Activated CD4-positive, alpha-beta T cell treated with anti-CD3 and anti-CD28 coated beads for 24 hours (primary cell): ENCODE measurements around the gene TC2N.
"Not testable (repeated sequence)": the region's sequence is repeated elsewhere in the genome, so short reads cannot be mapped to it uniquely, and the experiment has no call there.

Source experiments
- DNase-seq, 2 donors: peaks; one replicate each; pipeline ENCODE4 v3.0.0-alpha.2; 2020; ENCODE audit warnings: low read depth in 2 of 2

Gene TC2N

GRCh38 chr14:91835197-91835919, 32.0 kb downstream of the TC2N start:
- DNase-seq = peak in 1 of 2 donors; percentile 19

- no peak for DNase-seq
Observed at GRCh38 chr14:91834571-91834970, 32.8 kb downstream of the TC2N start.

GRCh38 chr14:91831337-91831736, 36.0 kb downstream of the TC2N start:
- DNase-seq = no peak

GRCh38 chr14:91830777-91831176, 36.6 kb downstream of the TC2N start:
- DNase-seq = no peak

GRCh38 chr14:91829511-91829910, 37.8 kb downstream of the TC2N start:
- no peak for DNase-seq

- no peak for DNase-seq
Observed at GRCh38 chr14:91827746-91828145, 39.6 kb downstream of the TC2N start.

GRCh38 chr14:91817566-91818325, 49.6 kb downstream of the TC2N start:
- no peak for DNase-seq

GRCh38 chr14:91814317-91814716, 53.0 kb downstream of the TC2N start:
- DNase-seq = no peak

- no peak for DNase-seq
Observed at GRCh38 chr14:91810699-91811098, 56.6 kb downstream of the TC2N start.

GRCh38 chr14:91806716-91807115, 60.6 kb downstream of the TC2N start:
- DNase-seq = no peak

- not testable (repeated sequence) for DNase-seq
Observed at GRCh38 chr14:91806094-91806493, 61.2 kb downstream of the TC2N start.

GRCh38 chr14:91805659-91806058, 61.7 kb downstream of the TC2N start:
- DNase-seq = no peak

GRCh38 chr14:91801358-91801757, 66.0 kb downstream of the TC2N start:
- no peak for DNase-seq

GRCh38 chr14:91796617-91797347, 70.6 kb downstream of the TC2N start:
- DNase-seq = no peak

GRCh38 chr14:91793704-91794103, 73.6 kb downstream of the TC2N start:
- no peak for DNase-seq

- no peak for DNase-seq
Observed at GRCh38 chr14:91786188-91786587, 81.1 kb downstream of the TC2N start.

- no peak for DNase-seq
Observed at GRCh38 chr14:91780452-91780851, 86.9 kb downstream of the TC2N start.

- no peak for DNase-seq
Observed at GRCh38 chr14:91778217-91778616, 89.1 kb downstream of the TC2N start.

GRCh38 chr14:91774140-91775096, 92.9 kb downstream of the TC2N start:
- DNase-seq = no peak

GRCh38 chr14:91770185-91770584, 97.2 kb downstream of the TC2N start:
- DNase-seq = no peak

- DNase-seq = no peak
Observed at GRCh38 chr14:91755570-91756295, 111.6 kb downstream of the TC2N start.
